ENCODE measurements around the gene INPP5E. TPM values are rescaled to one million over a fixed set of nuclear protein-coding genes. Genes with fewer than 3 reads are reported as not detected.
A peak's percentile ranks its signal among the peaks of the same experiment; 100 is the strongest.

INPP5E gene
- total and polyA plus RNA-seq, 4 experiments from 2014 or later = 2.0 to 31.2 (median 17.1) TPM

DNA sequence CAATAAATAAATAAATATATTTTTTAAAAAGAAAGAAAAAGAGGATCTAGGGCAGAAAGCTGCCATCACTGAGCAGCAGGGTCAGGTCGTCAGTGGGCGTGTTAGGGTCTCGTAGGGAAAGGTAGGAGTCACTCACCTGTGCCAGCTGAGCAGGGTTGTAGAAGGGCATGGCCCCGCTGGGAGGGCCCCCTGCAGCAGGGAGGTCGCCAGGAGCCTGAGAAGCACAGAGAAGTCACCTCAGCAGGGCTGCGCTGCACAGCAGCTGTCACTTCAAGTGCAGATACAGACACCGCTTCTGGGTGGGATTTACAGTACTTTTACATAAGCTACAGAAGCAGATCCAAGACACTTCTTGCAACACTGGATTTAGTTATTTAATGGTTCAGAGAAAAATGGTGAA, 4.0 kb upstream of the INPP5E start:
- no peak overlapping the region for H3K4me3 Mint-ChIP-seq
- CTCF ChIA-PET (ENCODE audit: partially characterized antibody) = no interaction called here
- H3K4me1 Mint-ChIP-seq = peaks cover 0 to 9% (median 3%) of the 10 kb centered on the region in 4 donors

DNA sequence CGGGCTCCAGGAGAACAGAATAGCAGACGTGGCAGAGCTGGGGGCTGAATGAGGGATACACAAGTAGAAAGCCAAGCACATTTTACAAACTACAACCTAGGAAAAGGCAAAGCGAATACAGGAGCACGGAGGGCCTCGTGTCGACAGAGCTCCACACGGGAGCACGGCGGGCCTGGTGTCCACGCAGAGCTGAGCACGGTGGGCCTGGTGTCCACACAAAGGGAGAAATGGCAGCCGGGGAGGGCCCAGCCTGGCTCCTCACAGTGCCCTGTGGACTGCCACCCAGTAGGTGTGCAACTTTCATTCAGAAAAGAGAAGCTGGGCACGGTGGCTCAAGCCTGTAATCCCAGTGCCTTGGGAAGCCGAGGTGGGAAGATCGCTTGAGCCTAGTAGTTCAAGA, 3.4 kb upstream of the INPP5E start:
- POLR2A ChIA-PET (ENCODE audit: partially characterized antibody) = interaction anchor here (1.1 to 1.3 kb wide), 3 partner anchors 33 to 284 kb away, joined by 3 to 4 read pairs (median 3); no protein-coding TSS in a partner anchor
- H3K4me1 Mint-ChIP-seq = peaks cover 3 to 12% (median 7%) of the 10 kb centered on the region in 4 donors
- DNase-seq = no peak
- H3K9me3 Mint-ChIP-seq = peaks cover 0 to 1% (median 0%) of the 10 kb centered on the region in 8 donors
- peaks cover 17 to 51% of the 10 kb centered on the region in 2 donors for H3K36me3 Mint-ChIP-seq
- H3K27ac Mint-ChIP-seq = no peak overlapping the region
- no peaks in the 10 kb centered on the region for H3K27me3 Mint-ChIP-seq
- Histone ChIP-seq H3K27ac (ENCODE audit: low read depth, low read length) (no peak overlapping the region), H3K36me3 (ENCODE audit: insufficient read depth, low read length) (peaks cover 38% of the 10 kb centered on the region), H3K27me3 (ENCODE audit: insufficient read depth, low read length) (no peaks in the 10 kb centered on the region), H3K4me1 (ENCODE audit: insufficient read depth, low read length) (peaks cover 10% of the 10 kb centered on the region), H3K4me3 (ENCODE audit: low read length in 2 of 2) (no peak overlapping the region), H3K9me3 (ENCODE audit: control insufficient read depth in 1 of 2, low read length in 2 of 2) (no peaks in the 10 kb centered on the region)
- H3K4me3 Mint-ChIP-seq = no peak overlapping the region
- intact Hi-C loops (cut with micrococcal nuclease) = no loop called here
- CTCF ChIA-PET (ENCODE audit: partially characterized antibody) = interaction anchor here (0.8 kb wide), 1 partner anchor 32 kb away, joined by 3 read pairs; no protein-coding TSS in a partner anchor

More for the DNA sequence above, 4.0 kb upstream of the INPP5E start:
- Histone ChIP-seq H3K4me1 (ENCODE audit: insufficient read depth, low read length) (peaks cover 5% of the 10 kb centered on the region), H3K4me3 (ENCODE audit: low read length in 2 of 2) (no peak overlapping the region), H3K27me3 (ENCODE audit: insufficient read depth, low read length) (no peaks in the 10 kb centered on the region), H3K36me3 (ENCODE audit: insufficient read depth, low read length) (peaks cover 44% of the 10 kb centered on the region), H3K27ac (ENCODE audit: low read depth, low read length) (no peak overlapping the region), H3K9me3 (ENCODE audit: control insufficient read depth in 1 of 2, low read length in 2 of 2) (no peaks in the 10 kb centered on the region)
- POLR2A ChIA-PET (ENCODE audit: partially characterized antibody) = interaction anchor here (1.3 kb wide), 1 partner anchor 284 kb away, joined by 4 read pairs; no protein-coding TSS in a partner anchor
- intact Hi-C loops (cut with micrococcal nuclease) = no loop called here
- peak overlapping the region in 2 of 7 donors; percentile 21 to 59 for H3K27ac Mint-ChIP-seq
- peaks cover 0 to 1% (median 0%) of the 10 kb centered on the region in 8 donors for H3K9me3 Mint-ChIP-seq
- DNase-seq = no peak
- peaks cover 22 to 51% of the 10 kb centered on the region in 2 donors for H3K36me3 Mint-ChIP-seq
- no peaks in the 10 kb centered on the region for H3K27me3 Mint-ChIP-seq

DNA sequence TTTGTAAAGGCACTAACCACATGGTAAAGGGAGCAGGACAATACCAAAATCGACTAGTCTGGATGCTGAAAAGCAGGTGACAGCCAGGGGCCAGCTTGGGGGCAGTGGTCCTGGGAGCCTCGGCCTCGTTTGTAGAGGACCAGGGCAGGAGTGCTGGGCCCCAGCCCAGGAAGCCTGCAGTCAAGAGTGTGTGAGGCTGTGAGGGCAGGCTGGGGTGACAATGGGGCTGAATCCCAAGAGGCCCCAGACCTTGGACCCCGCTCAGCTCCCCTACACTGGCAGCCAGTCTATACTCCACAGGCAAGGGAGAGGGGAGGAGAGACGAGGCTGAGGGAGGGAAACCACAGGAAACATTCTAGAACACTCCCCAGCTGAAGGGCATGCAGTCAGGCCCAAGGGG, 2.6 kb upstream of the INPP5E start:
- H3K4me3 Mint-ChIP-seq = no peak overlapping the region
- peaks cover 7 to 20% (median 15%) of the 10 kb centered on the region in 4 donors for H3K4me1 Mint-ChIP-seq
- POLR2A ChIA-PET (ENCODE audit: partially characterized antibody) = interaction anchor here (1.1 to 1.2 kb wide), 2 partner anchors 33 to 98 kb away, joined by 3 read pairs; no protein-coding TSS in a partner anchor

DNA sequence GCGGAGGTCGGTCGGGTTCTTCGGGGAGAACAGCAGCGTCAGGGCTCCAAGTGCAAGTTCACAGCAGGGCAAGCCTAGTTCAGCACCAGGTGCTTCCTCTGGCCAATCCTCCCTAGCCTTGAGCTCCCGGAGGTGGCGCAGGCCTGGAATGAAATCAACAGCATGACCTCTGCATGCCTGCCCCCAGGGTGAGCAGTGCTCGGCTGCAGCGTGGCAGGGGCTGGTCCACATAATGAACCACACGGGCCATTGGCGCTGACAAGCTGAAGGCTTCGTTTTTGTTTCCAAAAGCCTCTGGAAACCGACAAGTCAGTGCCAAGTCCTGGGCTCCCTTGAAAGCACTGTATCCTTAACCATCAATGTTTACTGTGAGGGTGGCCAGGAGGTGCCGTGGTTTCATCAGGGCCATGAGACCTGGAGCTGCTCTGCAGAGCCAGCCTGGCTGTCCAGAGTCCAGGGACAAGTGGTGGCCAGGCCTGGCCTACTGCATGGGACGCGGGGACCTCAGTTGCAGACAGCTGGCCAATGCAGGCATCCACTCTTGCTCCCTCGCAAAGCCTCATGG, 2.1 kb upstream of the INPP5E start:
- H3K27ac ChIP-seq (ENCODE audit: low read depth, low read length) = no peak overlapping the region
- no peak for DNase-seq
- peaks cover 23% of the 10 kb centered on the region for H3K4me1 ChIP-seq (ENCODE audit: insufficient read depth, low read length)
- Mint-ChIP-seq H3K4me1 (peaks cover 11 to 23% (median 20%) of the 10 kb centered on the region in 4 donors), H3K4me3 (peak overlapping the region in 4 of 8 donors; percentile 3 to 52 (median 29)), H3K27me3 (no peaks in the 10 kb centered on the region), H3K36me3 (peaks cover 7 to 41% of the 10 kb centered on the region in 2 donors), H3K9me3 (peaks cover 0 to 1% (median 0%) of the 10 kb centered on the region in 8 donors), H3K27ac (peak overlapping the region in 5 of 7 donors; percentile 17 to 71 (median 61))
- H3K4me3 ChIP-seq (ENCODE audit: low read length in 2 of 2) = no peak overlapping the region
- ChIA-PET POLR2A (ENCODE audit: partially characterized antibody) (interaction anchor here (0.7 to 1.2 kb wide), 3 partner anchors 32 to 98 kb away, joined by 3 read pairs; no protein-coding TSS in a partner anchor), CTCF (ENCODE audit: partially characterized antibody) (interaction anchor here (1.7 kb wide), 1 partner anchor 36 kb away, joined by 5 read pairs; no protein-coding TSS in a partner anchor)
- intact Hi-C loops (cut with micrococcal nuclease) = no loop called here
- no peaks in the 10 kb centered on the region for H3K9me3 ChIP-seq (ENCODE audit: control insufficient read depth in 1 of 2, low read length in 2 of 2)
- peaks cover 30% of the 10 kb centered on the region for H3K36me3 ChIP-seq (ENCODE audit: insufficient read depth, low read length)
- H3K27me3 ChIP-seq (ENCODE audit: insufficient read depth, low read length) = no peaks in the 10 kb centered on the region

More for the DNA sequence above, 2.6 kb upstream of the INPP5E start:
- Histone ChIP-seq H3K4me1 (ENCODE audit: insufficient read depth, low read length) (peaks cover 18% of the 10 kb centered on the region), H3K27ac (ENCODE audit: low read depth, low read length) (no peak overlapping the region), H3K9me3 (ENCODE audit: control insufficient read depth in 1 of 2, low read length in 2 of 2) (no peaks in the 10 kb centered on the region), H3K36me3 (ENCODE audit: insufficient read depth, low read length) (peaks cover 30% of the 10 kb centered on the region), H3K4me3 (ENCODE audit: low read length in 2 of 2) (no peak overlapping the region), H3K27me3 (ENCODE audit: insufficient read depth, low read length) (no peaks in the 10 kb centered on the region)
- intact Hi-C loops (cut with micrococcal nuclease) = no loop called here
- no peaks in the 10 kb centered on the region for H3K27me3 Mint-ChIP-seq
- CTCF ChIA-PET (ENCODE audit: partially characterized antibody) = interaction anchor here (0.8 to 1.7 kb wide), 2 partner anchors 31 to 36 kb away, joined by 3 to 5 read pairs; no protein-coding TSS in a partner anchor
- H3K36me3 Mint-ChIP-seq = peaks cover 10 to 44% of the 10 kb centered on the region in 2 donors
- H3K27ac Mint-ChIP-seq = peak overlapping the region in 1 of 7 donors; percentile 59
- DNase-seq = no peak
- peaks cover 0 to 1% (median 0%) of the 10 kb centered on the region in 8 donors for H3K9me3 Mint-ChIP-seq

DNA sequence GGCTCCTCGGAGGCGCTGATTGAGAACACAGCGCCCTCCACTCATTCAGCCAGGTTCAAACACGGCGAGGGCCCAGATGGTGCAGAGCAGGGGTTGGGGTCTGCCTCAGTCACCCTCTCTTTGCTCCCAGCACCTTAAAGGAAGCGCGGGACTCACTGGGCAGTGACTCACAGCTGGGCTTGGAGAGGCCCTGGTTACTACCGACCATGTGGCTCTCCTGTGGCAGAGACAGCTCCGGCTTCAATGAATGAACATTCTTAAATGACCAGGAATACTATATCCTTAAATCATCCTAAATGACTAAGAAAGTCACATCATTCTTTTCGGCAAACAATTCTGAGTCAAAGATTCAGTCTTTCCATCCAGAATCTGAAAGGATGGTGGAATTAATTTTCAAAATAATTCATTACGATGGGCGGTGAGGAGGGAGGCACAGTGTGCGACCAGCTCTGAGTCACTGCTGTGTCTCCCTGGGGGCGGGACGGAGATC, 1.6 kb upstream of the INPP5E start:
- Mint-ChIP-seq H3K4me1 (peaks cover 14 to 28% (median 22%) of the 10 kb centered on the region in 4 donors), H3K27me3 (no peaks in the 10 kb centered on the region), H3K9me3 (peaks cover 0 to 1% (median 0%) of the 10 kb centered on the region in 8 donors), H3K4me3 (peak overlapping the region in 5 of 8 donors; percentile 3 to 71 (median 17)), H3K27ac (peak overlapping the region in 5 of 7 donors; percentile 17 to 71 (median 61)), H3K36me3 (peaks cover 2 to 37% of the 10 kb centered on the region in 2 donors)
- Histone ChIP-seq H3K27ac (ENCODE audit: low read depth, low read length) (no peak overlapping the region), H3K36me3 (ENCODE audit: insufficient read depth, low read length) (peaks cover 28% of the 10 kb centered on the region), H3K4me1 (ENCODE audit: insufficient read depth, low read length) (peaks cover 28% of the 10 kb centered on the region), H3K9me3 (ENCODE audit: control insufficient read depth in 1 of 2, low read length in 2 of 2) (no peaks in the 10 kb centered on the region), H3K4me3 (ENCODE audit: low read length in 2 of 2) (no peak overlapping the region), H3K27me3 (ENCODE audit: insufficient read depth, low read length) (no peaks in the 10 kb centered on the region)
- no peak for DNase-seq
- ChIA-PET CTCF (ENCODE audit: partially characterized antibody) (interaction anchor here (1.2 to 1.7 kb wide), 2 partner anchors 37 to 39 kb away, joined by 3 to 5 read pairs; no protein-coding TSS in a partner anchor), POLR2A (ENCODE audit: partially characterized antibody) (interaction anchor here (0.7 kb wide), 1 partner anchor 78 kb away, joined by 3 read pairs; no protein-coding TSS in a partner anchor)
- intact Hi-C loops (cut with micrococcal nuclease) = no loop called here

DNA sequence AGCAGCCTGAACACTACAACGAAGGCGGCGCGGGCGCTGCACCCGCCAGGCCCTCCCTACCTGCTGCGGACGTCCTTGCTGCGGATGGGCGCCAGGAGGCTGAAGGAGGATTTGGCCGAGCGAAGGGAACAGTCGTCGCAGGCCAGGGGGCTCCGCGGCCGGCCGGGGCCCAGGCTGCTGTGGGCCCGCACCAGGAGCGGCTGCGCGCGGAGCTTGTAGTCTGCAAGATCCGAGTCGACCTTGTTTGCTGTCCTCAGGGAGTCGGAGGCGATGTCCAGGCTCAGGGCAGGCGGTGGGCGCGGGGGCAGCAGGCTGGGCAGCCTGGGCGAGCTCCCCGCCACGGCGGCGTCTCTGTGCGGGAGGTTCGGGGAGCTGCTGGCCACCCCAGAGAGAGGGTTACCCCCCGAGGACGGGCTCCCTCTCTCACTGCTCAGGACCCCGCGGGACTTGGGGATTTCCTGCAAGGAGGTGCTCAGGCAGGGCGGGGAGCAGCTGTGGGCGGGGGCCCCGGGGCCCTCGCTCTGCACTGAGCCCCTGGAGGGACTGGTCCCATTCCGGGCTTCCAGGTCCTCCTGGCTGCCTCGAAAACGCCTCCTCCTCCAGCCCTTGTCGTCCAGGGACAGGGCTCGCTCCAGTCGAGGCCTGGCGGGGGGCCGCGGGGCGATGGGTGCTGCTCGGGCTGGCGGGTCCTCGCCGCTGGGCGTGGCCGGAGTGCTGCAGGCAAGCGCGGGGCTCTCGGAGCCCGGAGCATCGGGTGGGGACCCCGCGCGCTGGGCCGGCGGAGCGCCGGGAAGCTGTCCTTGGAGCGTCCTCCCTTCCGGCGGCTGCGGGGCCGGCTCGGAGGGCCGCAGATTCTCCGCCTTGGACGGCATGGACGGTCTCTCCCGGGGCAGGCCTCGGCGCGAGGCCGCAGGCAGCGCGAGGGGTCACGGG, 831 bp downstream of the INPP5E start:
- Mint-ChIP-seq H3K9me3 (peaks cover 0 to 1% (median 0%) of the 10 kb centered on the region in 8 donors), H3K4me1 (peaks cover 16 to 36% (median 23%) of the 10 kb centered on the region in 4 donors), H3K4me3 (peak overlapping the region; percentile 86 to 91 (median 88)), H3K27ac (peak overlapping the region; percentile 87 to 95 (median 93)), H3K27me3 (no peaks in the 10 kb centered on the region), H3K36me3 (peaks cover 0 to 29% of the 10 kb centered on the region in 2 donors)
- Histone ChIP-seq H3K9me3 (ENCODE audit: control insufficient read depth in 1 of 2, low read length in 2 of 2) (no peaks in the 10 kb centered on the region), H3K4me3 (ENCODE audit: low read length in 2 of 2) (peak overlapping the region in 1 of 2 donors; percentile 66), H3K27ac (ENCODE audit: low read depth, low read length) (peak overlapping the region; percentile 74), H3K4me1 (ENCODE audit: insufficient read depth, low read length) (peaks cover 29% of the 10 kb centered on the region), H3K27me3 (ENCODE audit: insufficient read depth, low read length) (no peaks in the 10 kb centered on the region), H3K36me3 (ENCODE audit: insufficient read depth, low read length) (peaks cover 15% of the 10 kb centered on the region)
- intact Hi-C loops (cut with micrococcal nuclease) = loop anchor here (1.0 kb wide), 2 partner anchors 39 to 44 kb away; partner anchors contain the start of genes SEC16A and SNAPC4
- POLR2A ChIA-PET (ENCODE audit: partially characterized antibody) = interaction anchor here (0.8 to 2.4 kb wide), 4 partner anchors 30 to 76 kb away, joined by 4 to 16 read pairs (median 4); partner anchors contain the start of gene DNLZ
- CTCF ChIA-PET (ENCODE audit: partially characterized antibody) = interaction anchor here (1.0 to 1.1 kb wide), 3 partner anchors 20 to 36 kb away, joined by 3 to 5 read pairs (median 3); no protein-coding TSS in a partner anchor
- DNase-seq = peak; percentile 49 to 80 (median 58)

Data from CD4-positive, alpha-beta memory T cell (primary cell).